T47D (cell line): ENCODE data around the gene ZNF750.

Experiments used
- DNase-seq, 2 experiments: peaks; one replicate each; pipeline versions ENCODE4 v3.0.0 to v3.0.0-alpha.2; 2011 to 2012; ENCODE audit warnings: low read depth in 1 of 2, low spot score in 1 of 2
- JUND ChIP-seq: IDR thresholded peaks from 2 replicates; pipeline ENCODE4 v1.6.1; 2012; ENCODE audit warnings: low read depth
- in situ Hi-C: cut with HindIII; loops from 2 replicates; pipeline ENCODE4 v1.10.0; 2016; ENCODE audit warnings: low sequenced_read_pairs, low pct_unique_long_range_greater_than_20kb

ZNF750 gene

DNA sequence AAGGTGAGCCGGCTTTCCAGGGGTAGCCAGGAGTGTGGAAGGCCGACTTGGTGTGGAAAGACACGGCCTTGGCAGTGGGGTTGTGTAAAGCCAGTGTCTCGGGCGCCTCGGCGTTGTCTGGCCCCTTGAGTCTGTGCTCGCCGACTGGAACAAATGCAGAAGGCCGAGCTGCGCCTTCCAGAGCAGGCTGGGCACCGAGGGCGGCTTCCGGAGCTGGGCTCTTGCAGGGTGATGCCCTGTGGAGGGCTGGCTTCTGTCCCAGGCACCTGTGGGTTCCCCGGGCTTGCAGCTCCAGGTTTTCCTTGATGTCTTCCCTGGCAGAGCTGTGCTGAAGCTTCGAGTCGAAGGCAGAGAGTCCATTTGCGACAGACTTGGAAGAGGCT is 8.0 kb downstream of the ZNF750 start:
- DNase-seq: no peak
- in situ Hi-C loops: no loop called here
- no peak for TF ChIP-seq JUND

DNA sequence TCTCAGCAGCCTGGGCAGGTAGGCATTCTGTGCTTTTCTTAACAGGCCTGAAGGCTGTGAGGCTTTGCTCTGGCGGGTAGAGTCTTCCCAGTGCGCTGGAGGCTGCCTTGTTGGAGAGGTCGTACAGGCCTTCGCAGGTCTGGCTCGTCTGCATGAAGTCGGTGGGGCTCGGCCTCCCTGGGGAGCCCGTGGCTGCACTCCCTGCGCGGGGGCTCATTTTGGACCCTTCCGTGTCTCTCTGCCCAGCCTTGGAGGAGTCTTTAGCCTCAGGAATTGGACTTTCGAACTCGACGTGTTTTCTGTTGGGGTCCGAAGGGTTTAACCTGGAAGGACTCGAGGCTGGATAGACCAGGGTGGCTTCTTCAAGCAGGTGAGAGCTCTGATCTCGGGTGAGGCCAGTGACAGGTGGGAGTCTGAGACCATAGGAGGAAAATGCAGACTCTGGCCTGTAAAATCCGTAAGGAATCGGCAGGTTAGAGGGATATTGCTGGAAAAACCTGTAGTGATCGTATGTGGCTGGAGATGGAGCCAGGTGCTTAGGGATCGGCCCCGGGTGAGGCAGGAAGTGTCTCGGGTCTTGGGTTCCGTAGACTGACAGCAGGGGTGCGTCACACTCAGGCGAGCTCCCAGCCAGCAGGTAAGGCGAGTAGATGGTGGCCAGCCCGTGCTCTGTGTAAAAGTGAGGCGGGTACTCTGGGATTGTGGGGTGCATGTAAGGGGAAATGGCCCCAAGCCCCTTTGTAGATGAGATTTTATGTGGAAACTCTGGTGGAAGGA is 8.6 kb downstream of the ZNF750 start:
- in situ Hi-C loops: no loop called here
- no peak for TF ChIP-seq JUND
- DNase-seq: no peak

DNA sequence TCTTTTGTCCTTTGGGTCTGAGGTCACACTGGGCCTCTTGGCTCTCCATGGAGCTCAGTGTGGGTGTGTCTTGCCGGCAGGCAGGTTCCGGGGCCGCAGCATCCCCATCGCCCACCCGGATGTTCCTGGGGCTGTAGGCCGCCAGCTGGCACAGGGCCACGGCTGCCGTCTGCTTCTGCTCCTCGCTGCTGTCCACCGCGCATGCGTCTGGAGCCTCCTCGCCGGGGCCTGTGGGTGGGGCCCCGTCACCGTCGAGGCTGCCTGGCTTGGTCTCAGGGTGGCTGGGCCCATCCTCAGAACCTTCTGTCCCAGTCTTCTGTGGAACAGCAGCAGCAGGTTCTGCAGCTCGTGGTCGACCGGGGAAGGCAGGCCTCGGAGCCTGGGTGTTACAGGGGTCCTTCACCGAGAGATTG is 9.6 kb downstream of the ZNF750 start:
- in situ Hi-C loops: no loop called here
- DNase-seq: no peak
- TF ChIP-seq JUND: no peak

DNA sequence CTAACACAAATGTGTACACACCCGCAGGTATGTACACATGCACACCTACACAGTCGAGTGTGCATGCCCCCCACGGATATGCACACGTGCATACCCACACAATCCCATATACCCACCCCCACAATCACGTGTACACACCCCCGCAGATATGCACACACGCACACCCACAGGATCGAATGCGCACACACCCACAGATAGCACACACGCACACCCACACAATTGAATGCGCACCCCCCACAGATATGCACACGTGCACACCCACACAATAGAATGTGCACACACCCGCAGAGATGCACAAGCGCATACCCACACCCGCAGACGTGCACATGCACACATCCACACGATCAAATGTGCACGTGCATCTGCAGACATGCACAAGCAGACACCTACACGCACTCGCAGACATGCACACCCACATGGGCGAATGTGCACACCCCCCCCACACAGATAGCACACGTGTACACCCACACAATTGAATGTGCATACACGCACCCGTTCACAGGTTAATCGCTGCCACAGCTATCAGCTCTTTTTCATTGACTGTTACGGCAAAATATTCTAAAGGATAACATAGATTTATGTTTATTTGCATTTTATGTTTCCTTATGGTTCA is 10.8 kb downstream of the ZNF750 start:
- no peak for DNase-seq

DNA sequence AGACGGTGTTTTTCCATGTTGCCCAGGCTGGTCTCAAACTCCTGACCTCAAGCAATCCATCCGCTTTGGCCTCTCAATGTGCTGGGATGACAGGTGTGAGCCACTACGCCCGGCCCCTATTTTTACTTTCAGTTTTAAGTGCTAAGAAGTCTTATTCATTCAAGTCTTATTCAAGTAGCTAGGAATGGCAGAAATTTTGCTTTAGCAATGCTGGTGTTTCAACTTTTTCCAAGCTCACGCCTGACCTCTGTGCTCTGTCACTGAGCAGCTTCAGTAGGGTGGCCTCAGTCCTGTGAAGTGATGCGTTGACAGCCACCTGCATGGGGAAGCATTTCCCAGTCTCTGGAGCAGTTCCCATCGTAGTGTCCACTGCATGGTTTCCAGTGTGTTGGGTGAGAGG is 12.9 kb downstream of the ZNF750 start:
- no peak for DNase-seq
- TF ChIP-seq JUND: no peak
- in situ Hi-C loops: no loop called here

More for the DNA sequence above, 10.8 kb downstream of the ZNF750 start:
- in situ Hi-C loops: no loop called here
- no peak for TF ChIP-seq JUND

DNA sequence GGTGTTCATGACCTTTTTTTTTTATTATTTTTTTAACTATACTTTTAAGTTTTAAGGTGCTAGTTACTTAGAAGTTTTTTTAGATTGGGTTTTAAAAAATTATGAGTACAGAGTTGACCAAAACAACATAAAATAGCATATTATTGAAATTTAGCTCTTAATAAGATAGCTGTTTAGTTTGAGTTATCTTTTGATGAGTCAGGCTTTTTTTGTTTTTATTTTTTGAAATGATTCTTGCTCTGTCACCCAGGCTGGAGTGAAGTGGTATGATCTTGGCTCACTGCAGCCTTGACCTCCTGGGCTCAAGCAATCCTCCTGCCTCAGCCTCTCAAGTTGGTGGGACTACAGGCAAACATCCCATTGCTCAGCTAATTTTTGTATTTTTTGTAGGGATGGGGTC is 13.6 kb downstream of the ZNF750 start:
- no peak for TF ChIP-seq JUND
- in situ Hi-C loops: no loop called here

DNA sequence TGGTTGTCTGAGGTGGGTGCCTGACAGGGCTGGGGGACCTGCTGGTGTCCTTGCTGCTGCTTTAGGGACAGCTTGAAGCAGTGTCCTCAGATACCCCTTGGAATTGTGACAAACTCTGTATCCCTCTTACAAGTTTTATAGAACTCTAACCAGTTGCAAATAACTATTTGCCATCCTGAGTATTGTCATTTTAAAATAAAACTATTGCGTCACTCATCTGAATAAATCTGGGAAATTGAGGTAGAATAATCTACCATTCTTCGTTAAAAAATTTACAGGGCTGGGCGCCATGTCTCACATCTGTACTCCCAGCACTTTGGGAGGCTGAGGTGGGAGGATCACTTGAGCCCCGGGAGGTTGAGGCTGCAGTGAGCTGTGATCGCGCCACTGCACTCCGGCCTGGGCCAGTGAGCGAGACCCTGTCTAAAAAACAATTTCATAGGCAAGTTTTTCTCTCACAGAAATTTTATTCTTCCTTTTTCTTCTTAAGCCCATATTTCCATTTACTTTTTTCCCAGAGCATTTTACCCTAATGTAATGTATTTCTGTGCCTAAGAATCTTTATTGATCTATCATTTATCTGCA is 14.2 kb downstream of the ZNF750 start:
- in situ Hi-C loops: no loop called here

More for the DNA sequence above, 13.6 kb downstream of the ZNF750 start:
- no peak for DNase-seq

DNA sequence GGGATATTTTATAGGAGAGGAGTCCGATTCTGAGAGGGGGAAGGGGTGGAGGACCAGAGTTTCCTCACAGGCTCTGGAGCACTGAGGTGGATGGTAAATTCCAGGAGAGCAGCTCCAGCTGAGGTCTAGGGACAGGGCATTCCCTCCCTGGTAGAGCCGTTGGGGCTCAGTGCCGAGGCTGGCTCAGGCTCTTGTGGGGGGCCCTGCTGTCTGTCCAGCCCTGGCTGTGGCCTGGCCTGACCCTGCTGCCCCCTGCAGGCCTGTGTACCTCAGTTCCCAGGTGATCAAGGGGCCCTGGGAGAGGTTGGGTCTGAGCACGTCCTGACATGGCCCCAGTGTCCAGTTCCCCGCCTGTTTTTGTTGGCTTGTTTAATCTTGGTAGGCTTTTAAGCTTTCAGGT is 16.8 kb downstream of the ZNF750 start:
- in situ Hi-C loops: no loop called here
- TF ChIP-seq JUND: no peak
- DNase-seq: no peak

More for the DNA sequence above, 14.2 kb downstream of the ZNF750 start:
- no peak for DNase-seq
- TF ChIP-seq JUND: no peak

DNA sequence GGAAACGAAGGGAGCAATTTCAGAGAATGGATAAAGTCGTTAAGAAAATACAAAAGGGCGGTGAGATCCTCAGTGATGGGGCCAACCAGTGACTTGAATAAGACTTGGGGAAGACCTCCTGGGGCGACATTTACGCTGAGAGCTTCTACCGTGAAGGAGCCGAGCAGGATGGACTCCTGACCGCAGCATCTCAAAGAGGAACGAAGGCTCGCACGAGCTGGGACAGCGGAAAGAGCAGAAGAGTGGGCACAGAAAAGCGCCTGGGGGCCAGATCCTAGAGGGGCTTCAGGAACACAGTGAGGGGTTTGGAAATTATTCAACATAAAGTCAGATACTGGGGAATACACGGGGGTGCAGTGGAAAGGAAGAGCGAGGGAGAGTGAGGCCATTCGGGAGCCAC is 17.5 kb downstream of the ZNF750 start:
- TF ChIP-seq JUND: no peak
- no peak for DNase-seq
- in situ Hi-C loops: no loop called here

DNA sequence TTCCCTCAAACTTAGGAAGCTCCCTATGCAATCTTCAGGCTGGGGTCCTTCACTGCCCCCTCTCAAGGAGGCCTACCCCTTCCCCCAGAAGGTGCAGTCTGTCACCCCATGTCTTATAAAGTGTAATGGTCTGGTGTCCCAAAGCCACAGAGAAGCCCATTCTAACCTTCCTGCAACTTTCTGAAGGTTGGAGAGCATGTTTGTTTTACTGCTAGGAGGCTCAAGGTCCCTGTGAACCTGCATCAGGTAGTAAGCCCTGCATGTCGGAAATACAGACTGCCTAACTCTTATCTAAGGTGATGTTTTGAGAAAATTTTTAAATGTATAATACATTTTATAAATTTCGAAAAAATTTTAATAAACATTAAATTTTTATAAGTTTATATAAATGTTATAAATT is 18.3 kb downstream of the ZNF750 start:
- DNase-seq: no peak
- in situ Hi-C loops: no loop called here
- no peak for TF ChIP-seq JUND

DNA sequence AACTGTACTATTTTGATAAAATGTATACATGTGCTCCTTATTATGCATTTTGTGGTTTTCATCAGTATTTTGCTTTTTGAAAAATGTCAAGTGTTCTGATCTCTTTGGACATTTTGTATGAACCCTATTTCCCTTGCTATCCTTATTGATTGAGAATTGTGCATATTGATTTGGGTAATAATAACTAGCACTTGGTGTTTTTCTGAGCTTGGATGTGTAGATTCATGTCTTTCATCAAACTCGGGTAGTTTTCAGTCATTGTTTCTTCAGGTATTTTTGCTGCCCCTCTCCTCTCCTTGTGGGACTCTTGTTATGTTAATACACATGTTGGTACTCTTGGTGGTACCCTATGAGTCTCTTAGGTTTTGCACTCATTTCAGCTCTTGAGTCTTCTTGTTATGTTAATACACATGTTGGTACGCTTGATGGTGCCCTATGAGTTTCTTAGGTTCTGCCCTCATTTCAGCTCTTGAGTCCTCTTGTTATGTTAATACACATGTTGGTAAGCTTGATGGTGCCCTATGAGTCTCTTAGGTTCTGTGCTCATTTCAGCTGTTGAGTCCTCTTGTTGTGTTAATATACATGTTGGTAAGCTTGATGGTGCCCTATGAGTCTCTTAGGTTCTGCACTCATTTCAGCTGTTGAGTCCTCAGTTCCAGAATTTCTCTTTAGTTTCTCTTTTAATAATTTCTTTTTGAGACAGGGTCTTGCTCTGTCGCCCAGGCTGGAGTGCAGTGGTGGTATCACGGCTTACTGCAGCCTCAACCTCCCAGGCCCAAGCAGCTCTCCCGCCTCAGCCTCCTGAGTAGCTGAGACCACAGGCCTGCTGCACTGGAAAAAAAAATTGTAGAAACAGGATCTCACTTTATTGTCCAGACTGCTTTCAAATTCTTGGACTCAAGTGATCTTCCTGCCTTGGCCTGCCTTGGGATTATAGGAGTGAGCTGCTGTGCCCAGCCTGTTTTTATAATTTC is 19.3 kb downstream of the ZNF750 start:
- in situ Hi-C loops: no loop called here
- no peak for TF ChIP-seq JUND
- no peak for DNase-seq

DNA sequence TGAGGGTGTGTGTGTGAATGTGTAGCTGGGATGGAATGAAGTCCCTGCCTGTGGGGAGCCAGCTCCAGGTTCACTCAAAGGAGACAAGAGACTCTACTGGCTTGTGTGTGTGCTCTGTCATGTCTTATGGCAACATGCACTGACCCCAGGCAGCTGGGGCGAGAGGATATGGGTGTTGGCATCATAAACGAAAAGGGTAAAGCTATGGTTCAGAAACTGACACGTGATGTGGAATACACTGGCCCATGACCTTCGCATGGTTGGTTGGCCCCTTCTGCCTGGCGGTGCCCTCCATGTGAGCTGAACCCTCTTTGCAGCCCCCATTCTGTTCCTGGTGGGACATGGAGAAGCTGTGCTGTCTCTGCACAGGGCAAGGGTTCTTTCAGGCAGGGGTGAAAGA is 21.9 kb downstream of the ZNF750 start:
- TF ChIP-seq JUND: no peak
- in situ Hi-C loops: no loop called here
- DNase-seq: no peak
